NOMO-1 treated with dmso at 0.1 percent for 144 hours (cell line): ENCODE data around the gene TP63.
"Not testable (repeated sequence)": the region's sequence is repeated elsewhere in the genome, so short reads cannot be mapped to it uniquely, and the experiment has no call there.

Experiments used
- DNase-seq: peaks from one replicate; lab custom pipeline; 2025; ENCODE audit not compliant: unreplicated experiment; lab: John Stamatoyannopoulos, UW

The TP63 gene

DNA sequence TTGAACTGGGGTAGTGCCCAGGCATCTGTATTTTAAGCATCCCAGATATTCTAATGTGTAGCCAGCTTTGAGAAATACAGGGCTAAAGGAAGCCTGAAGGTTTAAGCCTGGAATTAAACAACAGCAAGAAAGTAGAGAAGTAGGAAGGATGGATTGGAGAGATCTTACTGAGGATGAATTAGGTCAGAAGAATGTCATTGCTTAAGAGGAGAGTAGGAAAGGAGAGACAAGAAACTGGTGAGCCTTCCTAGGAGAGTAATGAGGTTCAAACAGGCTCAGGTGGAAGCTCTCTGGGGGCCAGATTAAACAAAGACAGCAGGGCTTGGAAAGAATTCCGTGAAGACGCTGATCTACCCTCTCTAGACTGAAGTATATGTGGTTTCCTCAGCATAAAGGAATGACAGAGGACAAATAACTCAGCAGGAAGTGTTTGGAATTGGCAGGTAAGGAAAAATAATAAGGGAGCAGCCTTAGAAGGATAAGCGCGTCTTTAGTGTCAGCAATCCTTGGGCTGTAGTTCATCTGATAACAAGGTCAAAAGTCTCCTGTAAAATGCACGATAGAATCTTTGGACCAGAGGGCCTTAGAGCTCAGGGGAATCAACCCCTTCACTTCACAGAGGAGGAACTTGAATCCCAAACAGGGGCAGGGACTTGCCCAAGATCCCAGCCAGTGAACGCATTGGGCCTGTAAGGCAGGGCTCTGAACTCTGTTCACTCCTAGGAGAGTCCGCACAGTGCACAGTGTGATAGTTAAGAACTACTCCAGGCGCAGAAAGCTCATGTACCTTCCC, 90.9 kb downstream of the TP63 start:
- no peak for DNase-seq

- no peak for DNase-seq
Measured at GRCh38 chr3:189724356-189724755, 93.2 kb downstream of the TP63 start.

- no peak for DNase-seq
Measured at GRCh38 chr3:189726277-189726676, 95.1 kb downstream of the TP63 start.

DNA sequence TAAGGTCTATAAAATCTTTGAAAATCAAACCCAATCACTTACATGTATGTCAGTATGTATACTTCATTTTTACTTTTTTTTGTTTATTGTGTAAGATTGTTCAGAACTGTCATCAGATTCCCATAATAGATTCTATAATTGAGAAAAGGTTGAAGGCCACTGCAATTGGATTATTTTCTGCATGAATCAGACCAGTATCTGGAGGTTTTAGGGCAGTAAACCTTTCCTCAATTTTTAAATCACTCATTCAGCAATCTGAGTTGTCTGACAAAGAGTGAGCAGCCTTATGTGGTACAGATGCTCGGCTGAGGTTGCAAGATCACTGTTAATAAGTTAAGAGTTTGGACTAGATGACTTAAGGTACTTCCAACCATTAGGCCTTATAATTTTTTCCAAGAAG, 96.0 kb downstream of the TP63 start:
- DNase-seq = no peak

DNA sequence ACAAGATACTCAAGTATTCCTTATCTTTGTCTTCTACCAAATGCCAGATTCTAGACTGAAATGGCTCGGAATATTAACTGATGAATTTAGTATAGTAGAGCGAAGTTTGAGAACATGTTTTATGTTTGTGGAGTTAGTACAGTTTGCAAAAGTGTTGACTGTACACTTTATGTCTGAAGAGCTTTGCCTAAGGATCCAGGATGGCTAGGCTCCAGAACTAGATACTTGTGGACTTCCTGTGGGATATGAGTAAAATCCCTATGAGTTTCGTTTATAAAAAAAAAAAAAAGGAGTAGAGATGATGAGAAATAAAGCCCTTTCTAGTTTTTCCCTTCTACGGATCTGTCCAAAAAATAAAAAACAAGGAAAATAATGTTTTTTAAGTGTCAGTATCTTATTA, 96.7 kb downstream of the TP63 start:
- DNase-seq = no peak

GRCh38 chr3:189728915-189729314, 97.7 kb downstream of the TP63 start:
- no peak for DNase-seq

DNA sequence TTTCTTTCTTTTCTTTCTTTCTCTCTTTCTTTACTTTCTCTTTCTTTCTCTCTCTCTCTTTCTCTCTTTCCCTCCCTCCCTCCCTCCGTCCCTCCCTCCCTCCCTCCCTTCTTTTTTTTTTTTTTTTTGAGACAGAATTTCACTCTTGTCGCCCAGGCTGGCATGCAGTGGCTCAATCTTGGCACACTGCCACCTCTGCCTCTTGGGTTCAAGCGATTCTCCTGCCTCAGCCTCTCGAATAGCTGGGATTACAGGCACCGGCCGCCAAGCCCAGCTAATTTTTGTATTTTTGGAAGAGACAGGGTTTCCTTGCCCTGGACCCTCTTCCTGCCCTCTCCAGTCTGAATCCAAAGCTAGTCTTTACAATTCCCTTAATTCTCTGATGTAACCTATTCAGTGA, 102.9 kb downstream of the TP63 start:
- no peak for DNase-seq

DNA sequence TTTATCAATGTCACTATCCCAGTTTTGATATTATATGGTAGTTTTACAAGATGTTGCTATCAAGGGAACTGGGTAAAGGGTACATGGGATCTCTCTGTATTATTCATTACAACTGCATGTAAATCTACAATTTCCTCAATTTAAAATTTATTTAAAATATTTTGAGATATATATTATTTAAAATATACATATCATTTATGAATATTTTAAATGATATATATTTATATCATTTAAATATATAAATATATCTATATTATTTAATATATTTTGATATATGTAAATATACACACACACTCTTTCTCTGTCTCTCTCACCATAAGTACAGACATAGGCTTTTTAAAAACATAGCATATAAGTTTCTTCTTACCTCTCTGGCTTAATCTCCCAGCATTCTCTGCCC, 104.7 kb downstream of the TP63 start:
- DNase-seq = no peak

GRCh38 chr3:189737071-189737470, 105.9 kb downstream of the TP63 start:
- no peak for DNase-seq

DNA sequence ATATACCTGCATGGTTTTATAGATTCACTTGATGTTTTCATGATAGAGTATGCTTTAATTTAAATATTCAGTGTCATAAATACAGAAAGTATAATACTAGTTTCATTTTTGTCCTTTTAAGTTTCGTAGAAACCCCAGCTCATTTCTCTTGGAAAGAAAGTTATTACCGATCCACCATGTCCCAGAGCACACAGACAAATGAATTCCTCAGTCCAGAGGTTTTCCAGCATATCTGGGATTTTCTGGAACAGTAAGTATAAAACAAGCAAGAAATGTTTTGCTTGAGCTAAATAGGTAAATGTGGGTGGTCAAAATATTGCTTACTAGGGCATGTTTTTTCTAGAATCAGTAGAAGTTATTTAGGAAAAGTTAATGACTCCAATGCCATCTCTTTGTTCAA, 106.4 kb downstream of the TP63 start:
- DNase-seq = no peak

DNA sequence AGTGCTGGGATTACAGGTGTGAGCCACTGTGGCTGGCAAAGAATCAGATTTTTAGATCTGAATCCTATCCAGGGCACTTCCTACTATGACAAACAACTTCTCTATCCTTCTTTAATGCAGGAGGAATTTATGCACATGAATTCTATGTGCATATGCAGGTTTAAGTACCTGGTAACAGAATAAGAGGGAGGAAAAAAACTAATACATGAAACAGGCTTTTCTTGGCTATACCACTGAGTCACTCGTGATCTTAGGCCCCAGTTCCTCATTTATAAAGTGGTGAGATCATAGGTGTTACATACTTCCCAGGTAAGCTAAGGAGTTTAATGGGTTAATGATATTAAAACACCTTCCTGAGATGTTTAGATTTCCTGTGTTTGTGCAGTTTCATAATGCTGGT, 108.2 kb downstream of the TP63 start:
- no peak for DNase-seq

DNA sequence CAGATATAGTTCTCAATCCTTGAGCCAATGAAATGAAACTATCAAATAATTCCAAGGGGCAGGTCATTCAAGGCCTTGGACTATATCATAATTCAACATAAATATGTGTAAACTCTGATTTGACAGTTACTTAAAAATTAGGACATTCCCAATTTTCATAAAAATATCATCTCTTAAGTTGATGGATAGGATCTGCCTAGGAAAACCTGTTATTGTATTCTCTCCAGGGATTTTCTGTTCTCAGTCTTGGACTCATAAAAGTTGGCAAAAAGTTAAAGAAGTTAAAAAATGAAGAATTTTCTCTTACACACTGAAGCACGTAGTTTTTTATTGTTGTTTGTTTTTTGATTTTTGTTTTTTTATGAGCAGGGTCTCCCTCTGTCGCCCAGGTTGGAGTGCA, 109.0 kb downstream of the TP63 start:
- no peak for DNase-seq

DNA sequence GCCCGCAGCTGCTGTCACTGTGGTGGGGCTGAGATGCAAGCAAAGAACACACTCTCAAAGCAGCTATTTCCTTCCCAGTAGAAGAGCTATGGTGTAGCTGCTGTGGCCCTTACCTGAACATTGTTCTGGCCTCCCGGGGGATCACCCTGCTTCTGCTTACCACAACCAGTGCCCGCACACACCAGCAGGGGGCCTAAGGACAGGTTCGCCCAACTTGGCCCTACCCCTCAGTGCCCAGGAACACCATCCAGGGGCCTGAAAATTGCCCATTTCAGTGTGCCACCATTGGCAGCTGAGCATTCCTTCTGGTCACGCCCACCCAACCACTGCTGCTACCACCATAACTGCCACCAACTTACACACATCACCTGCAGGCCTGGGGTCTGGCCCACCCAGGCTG, 113.0 kb downstream of the TP63 start:
- no peak for DNase-seq

DNA sequence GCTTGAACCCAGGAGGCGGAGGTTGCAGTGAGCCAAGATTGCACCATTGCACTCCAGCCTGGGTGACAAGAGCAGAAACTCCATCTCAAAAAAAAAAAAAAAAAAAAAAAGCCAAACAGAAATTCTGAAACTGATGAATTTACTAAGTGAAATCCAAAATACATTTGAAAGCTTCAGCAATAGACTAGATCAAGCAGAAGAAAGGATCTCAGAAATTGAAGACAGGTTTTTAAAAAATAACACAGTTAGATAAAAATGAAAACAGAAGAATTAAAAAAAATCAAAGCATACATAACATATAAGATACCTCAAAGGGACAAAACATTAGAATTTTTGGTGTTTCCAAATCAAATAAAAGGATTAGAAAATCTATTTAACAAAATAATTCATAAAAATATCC, 114.4 kb downstream of the TP63 start:
- no peak for DNase-seq

GRCh38 chr3:189748046-189748445, 116.9 kb downstream of the TP63 start:
- peak; percentile 50 for DNase-seq

- not testable (repeated sequence) for DNase-seq
Measured at GRCh38 chr3:189750972-189751371, 119.8 kb downstream of the TP63 start.

GRCh38 chr3:189754356-189754755, 123.2 kb downstream of the TP63 start:
- DNase-seq = no peak

- DNase-seq = no peak
Measured at GRCh38 chr3:189756582-189757078, 125.4 kb downstream of the TP63 start.

- DNase-seq = no peak
Measured at GRCh38 chr3:189758186-189758585, 127.0 kb downstream of the TP63 start.

- no peak for DNase-seq
Measured at GRCh38 chr3:189766416-189766815, 135.2 kb downstream of the TP63 start.

DNA sequence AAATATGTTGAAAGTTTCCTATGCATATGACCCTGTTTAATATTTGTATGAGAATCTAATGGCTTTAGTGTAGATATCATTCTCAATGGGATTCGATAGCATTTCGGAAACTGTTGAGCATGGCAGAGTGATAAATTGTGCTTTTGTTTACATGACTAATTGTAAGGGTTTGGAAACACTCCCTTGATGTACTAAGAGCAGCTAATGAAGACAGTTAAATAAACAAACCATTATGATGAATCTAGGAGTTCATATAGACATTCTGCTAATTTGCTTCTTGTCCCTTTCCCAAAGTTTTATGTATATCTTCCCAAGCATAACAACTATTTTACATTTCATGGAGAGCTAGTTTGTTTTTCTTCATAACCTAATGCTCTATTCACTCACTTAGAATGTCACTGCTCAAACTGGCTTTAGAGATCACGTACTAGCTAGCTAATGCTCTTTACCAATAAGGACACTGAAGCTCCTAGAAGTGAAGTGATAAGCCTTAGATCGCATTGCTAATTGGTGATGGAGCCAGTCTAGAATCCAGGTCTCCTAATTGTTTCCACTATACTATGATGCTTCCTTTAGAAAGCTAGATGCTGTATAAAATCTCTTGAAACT, 140.8 kb downstream of the TP63 start:
- DNase-seq = no peak

DNA sequence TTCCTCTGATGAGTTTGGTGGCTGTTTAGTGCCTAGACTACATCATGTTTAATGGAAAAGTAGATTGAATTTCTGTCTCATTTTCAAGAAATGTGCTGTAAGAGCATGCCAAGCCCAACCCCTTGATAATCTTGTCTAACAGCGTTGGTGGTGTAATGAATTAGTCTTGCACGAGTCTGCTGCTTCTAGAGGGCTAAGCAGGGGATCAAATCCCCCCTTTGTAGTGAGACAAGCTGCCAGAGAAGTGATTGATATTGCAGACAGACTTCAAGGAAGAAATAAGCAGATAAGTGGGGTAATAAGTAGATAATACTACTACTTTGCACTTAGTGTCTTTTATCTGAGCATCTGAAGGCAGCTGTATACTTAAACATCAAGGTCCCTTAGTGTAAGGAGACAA, 141.4 kb downstream of the TP63 start:
- DNase-seq = no peak

- DNase-seq = peak; percentile 16
Measured at GRCh38 chr3:189773056-189773455, 141.9 kb downstream of the TP63 start.
